ENCODE measurements around the gene CCDC187. TPM values are rescaled to one million over a fixed set of nuclear protein-coding genes. Genes with fewer than 3 reads are reported as not detected.

The CCDC187 gene
- total and polyA plus RNA-seq, 2 of the 13 experiments (the other 11 are each of a cell fraction or from before 2014, with no cell fraction given) = 0.03 to 0.13 TPM

GRCh38 chr9:136289651-136290507 lies 14.0 kb downstream of the CCDC187 start (continued):
- TF ChIP-seq HMGXB4 (CRISPR knock-in tag; IDR thresholded peaks at IDR 0.05; ENCODE audit: borderline replicate concordance in 1 of 2, low read depth in 1 of 2) = 0 out of 4 replicates have a peak, but pooled peaks of 1 of the 2 experiments have one; percentile 16
- no peak for TF ChIP-seq PHF5A (CRISPR knock-in tag; IDR thresholded peaks at IDR 0.05; ENCODE audit: low read depth, unreplicated experiment)

- TF ChIP-seq ARNT (IDR thresholded peaks at IDR 0.05) (no peak), ATAD3A (CRISPR knock-in tag; IDR thresholded peaks at IDR 0.05) (no peak), NPAS2 (CRISPR knock-in tag; IDR thresholded peaks at IDR 0.05; ENCODE audit: borderline replicate concordance) (no peak), KLF12 (CRISPR knock-in tag; IDR thresholded peaks at IDR 0.05; ENCODE audit: borderline replicate concordance) (no peak), DMAP1 (CRISPR knock-in tag; IDR thresholded peaks at IDR 0.05) (no peak), KMT2A (CRISPR knock-in tag; IDR thresholded peaks at IDR 0.05) (no peak), ZIK1 (CRISPR knock-in tag; IDR thresholded peaks at IDR 0.05; ENCODE audit: borderline replicate concordance, low read depth) (no peak), NR2F1 (CRISPR knock-in tag; IDR thresholded peaks at IDR 0.05) (no peak), SP2 (CRISPR knock-in tag; IDR thresholded peaks at IDR 0.05) (no peak), SP1 (IDR thresholded peaks at IDR 0.05) (no peak), SP1 (CRISPR knock-in tag; IDR thresholded peaks at IDR 0.05) (no peak), TOE1 (CRISPR knock-in tag; IDR thresholded peaks at IDR 0.05) (no peak)
- Histone ChIP-seq H3K36me3 (replicated peaks in 1 of 2; ENCODE audit: control insufficient read depth in 1 of 2, insufficient read depth in 2 of 2, low read length in 2 of 2) (no peaks in the 10 kb centered on the region), H3K79me2 (ENCODE audit: insufficient read depth, low read length) (no peaks in the 10 kb centered on the region), H3K4me1 (ENCODE audit: insufficient read depth, low read length) (peaks cover 8% of the 10 kb centered on the region; the same call in 1 of the 2 replicates), H3K9ac (ENCODE audit: insufficient read depth, low read depth, low read length) (no peak overlapping the region), H4K20me1 (ENCODE audit: insufficient read depth, low read length) (no peaks in the 10 kb centered on the region), H3K4me3 (replicated peaks in 1 of 3; ENCODE audit: insufficient read depth in 1 of 3, low read depth in 2 of 3, low read length in 3 of 3) (no peak overlapping the region), H3K27ac (ENCODE audit: extremely low read length, insufficient read depth, low read length) (no peak overlapping the region), H3K9me3 (ENCODE audit: low read length) (no peaks in the 10 kb centered on the region), H2AFZ (ENCODE audit: low read length) (no peak overlapping the region), H3K27me3 (ENCODE audit: control insufficient read depth in 1 of 2, insufficient read depth in 2 of 2, low read length in 2 of 2) (peaks cover 17 to 76% of the 10 kb centered on the region in 2 experiments), H3K4me2 (ENCODE audit: low read depth, low read length) (no peak overlapping the region)
- ChIA-PET POLR2A (interaction anchor here (1.6 kb wide), 1 partner anchor 21 kb away, joined by 4 read pairs; no protein-coding TSS in a partner anchor), CTCF (ENCODE audit: low intra/inter-chr PET ratio, low total read pairs) (no interaction called here)
- in situ Hi-C loops (cut with HindIII; ENCODE audit: extremely low pct_ligation_motif_present, low pct_unique_long_range_greater_than_20kb) (loop anchor here (10.0 kb wide), 1 partner anchor 113 kb away; no protein-coding TSS in a partner anchor), intact Hi-C loops (cut with micrococcal nuclease; ENCODE audit: unreplicated experiment) (no loop called here)
- FAIRE-seq (no peak), ATAC-seq (no peak), DNase-seq (ENCODE audit: low spot score) (no peak)
- WGBS (ENCODE audit: low lambda C conversion rate) = 30% methylated on average over 13 of the region's 21 CpGs
- BruUV-seq (replicated peaks) = no TSS peak
These were observed 15.7 kb downstream of the CCDC187 start for GRCh38 chr9:136287960-136288753.
